ENCODE measurements around the gene AASDH. TPM values are rescaled to one million over a fixed set of nuclear protein-coding genes. Genes with fewer than 3 reads are reported as not detected.

AASDH gene
- 7.0 and 13.7 TPM in 2 replicates for total RNA-seq

GRCh38 chr4:56387023-56388001 lies at the start of gene AASDH:
Gene AASDH (minus strand): TSS chr4:56387491. CDS start chr4:56384299, 3,192 bp downstream.

GRCh38 chr4:56435140-56435926 lies 48.0 kb upstream of the AASDH start, which contains the start of gene PPAT:
Gene PPAT (minus strand): TSS chr4:56435615. CDS start chr4:56435477, 138 bp downstream.

Other genes starting within 250 kb of the AASDH start
- gene PPAT, start 48.1 kb upstream of the AASDH start, total RNA-seq, result 7.9 and 17.4 TPM in 2 replicates
- 14.4 and 33.7 TPM in 2 replicates for gene PAICS, start 48.8 kb upstream of the AASDH start, total RNA-seq
- gene SRP72, start 80.1 kb upstream of the AASDH start, total RNA-seq, result 41.9 and 97.6 TPM in 2 replicates
- 0.13 TPM in 1 of 2 replicates, not detected in the other for gene ARL9, start 118.3 kb upstream of the AASDH start, total RNA-seq

Data from bladder microvascular endothelial cell (primary cell).